ENCODE measurements around the gene TRIM14.

The TRIM14 gene

DNA sequence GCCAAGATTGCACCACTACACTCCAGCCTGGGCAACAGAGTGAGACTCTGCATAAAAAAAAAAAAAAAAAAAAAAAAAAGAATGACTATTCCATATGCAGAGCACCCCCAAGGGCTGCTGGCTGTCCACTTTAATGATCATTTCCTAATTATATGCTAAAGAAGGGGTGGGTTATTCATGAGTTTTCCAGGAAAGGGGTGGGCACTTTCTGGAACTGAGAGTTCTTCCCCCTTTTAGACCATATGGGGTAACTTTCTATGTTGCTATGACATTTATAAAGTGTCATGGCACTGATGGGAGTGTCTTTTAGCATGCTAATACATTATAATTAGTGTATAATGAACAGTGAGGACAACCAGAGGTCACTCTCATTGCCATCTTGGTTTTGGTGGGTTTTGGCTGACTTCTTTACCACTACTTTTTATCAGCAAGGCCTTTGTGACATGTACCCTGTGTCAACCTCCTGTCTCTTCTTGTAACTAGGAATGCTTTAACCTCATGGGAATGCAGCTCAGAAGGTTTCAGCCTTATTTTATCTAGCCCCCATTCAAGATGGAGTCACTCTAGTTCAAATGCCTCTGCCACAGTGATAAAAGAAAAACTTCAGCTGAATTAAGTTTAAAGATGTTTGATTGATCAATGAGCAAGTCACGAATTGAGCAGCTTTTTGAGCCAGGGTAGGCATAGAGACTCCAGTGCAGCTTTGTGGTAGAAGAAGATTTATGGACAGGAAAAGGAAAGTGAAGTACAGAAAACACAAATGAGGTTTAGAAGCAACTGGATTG lies 69.5 kb downstream of the TRIM14 start:
- Histone ChIP-seq H3K27me3 (no peaks in the 10 kb centered on the region), H3K9me3 (no peaks in the 10 kb centered on the region), H3K36me3 (no peaks in the 10 kb centered on the region), H3K27ac (no peak overlapping the region), H3K4me3 (no peak overlapping the region), H3K4me1 (no peaks in the 10 kb centered on the region)
- no peak for TF ChIP-seq CTCF (IDR thresholded peaks at IDR 0.05)
- no peak for DNase-seq
- intact Hi-C loops (cut with DNase I; ENCODE audit: low total_unique reads): loop anchor here (10.0 kb wide), 1 partner anchor 205 kb away; the partner anchor contains the start of gene TBC1D2

- intact Hi-C loops (cut with DNase I; ENCODE audit: low total_unique reads): no loop called here
- TF ChIP-seq CTCF (IDR thresholded peaks at IDR 0.05): no peak
- no peak for DNase-seq
Observed at GRCh38 chr9:98047002-98047401, 72.0 kb downstream of the TRIM14 start.

DNA sequence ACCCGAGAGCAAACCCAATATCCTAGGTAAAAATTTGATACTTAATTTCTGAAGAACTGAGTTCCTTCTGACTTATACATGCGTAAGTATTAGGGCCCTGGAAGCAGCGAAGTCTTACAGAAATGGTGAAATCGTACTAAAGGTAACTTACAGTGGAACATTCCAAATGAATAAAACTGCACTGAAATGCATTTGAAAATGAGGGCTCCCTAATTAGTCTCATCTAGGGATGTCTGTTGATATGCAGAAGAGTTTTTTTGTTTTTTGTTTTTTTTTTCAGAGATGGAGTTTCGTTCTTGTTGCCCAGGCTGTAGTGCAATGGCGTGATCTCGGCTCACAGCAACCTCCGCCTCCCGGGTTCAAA lies 72.9 kb downstream of the TRIM14 start:
- no peak for TF ChIP-seq CTCF (IDR thresholded peaks at IDR 0.05)
- intact Hi-C loops (cut with DNase I; ENCODE audit: low total_unique reads): no loop called here
- H3K4me3 ChIP-seq: no peak overlapping the region

More at GRCh38 chr9:98047002-98047401, 72.0 kb downstream of the TRIM14 start:
- Histone ChIP-seq H3K36me3 (no peaks in the 10 kb centered on the region), H3K9me3 (no peaks in the 10 kb centered on the region), H3K27me3 (no peaks in the 10 kb centered on the region), H3K27ac (no peak overlapping the region), H3K4me1 (no peaks in the 10 kb centered on the region), H3K4me3 (no peak overlapping the region)

GRCh38 chr9:98045234-98046179 lies 73.5 kb downstream of the TRIM14 start:
- DNase-seq: no peak
- Histone ChIP-seq H3K4me3 (no peak overlapping the region), H3K36me3 (no peaks in the 10 kb centered on the region), H3K9me3 (no peaks in the 10 kb centered on the region), H3K4me1 (no peaks in the 10 kb centered on the region), H3K27me3 (no peaks in the 10 kb centered on the region), H3K27ac (no peak overlapping the region)
- intact Hi-C loops (cut with DNase I; ENCODE audit: low total_unique reads): no loop called here
- no peak for TF ChIP-seq CTCF (IDR thresholded peaks at IDR 0.05)

More for the DNA sequence above, 72.9 kb downstream of the TRIM14 start:
- no peak for DNase-seq
- no peak overlapping the region for H3K27ac ChIP-seq
- H3K4me1 ChIP-seq: no peaks in the 10 kb centered on the region
- no peaks in the 10 kb centered on the region for H3K36me3 ChIP-seq
- no peaks in the 10 kb centered on the region for H3K9me3 ChIP-seq
- H3K27me3 ChIP-seq: no peaks in the 10 kb centered on the region

- Histone ChIP-seq H3K9me3 (no peaks in the 10 kb centered on the region), H3K4me3 (no peak overlapping the region), H3K27me3 (no peaks in the 10 kb centered on the region), H3K36me3 (no peaks in the 10 kb centered on the region), H3K27ac (no peak overlapping the region), H3K4me1 (no peaks in the 10 kb centered on the region)
- DNase-seq: no peak
- no peak for TF ChIP-seq CTCF (IDR thresholded peaks at IDR 0.05)
- intact Hi-C loops (cut with DNase I; ENCODE audit: low total_unique reads): no loop called here
Observed at GRCh38 chr9:98043915-98044314, 75.1 kb downstream of the TRIM14 start.

Measured in tibial artery (tissue), 4 donors.